Stimulated activated CD8-positive, alpha-beta memory T cell treated with anti-CD3 and anti-CD28 coated beads, Interleukin-12 subunit alpha, Interleukin-12 subunit beta, amount 100 ng/mL, for 4 hours (primary cell): ENCODE data around the gene IFNL1.
"Not testable (repeated sequence)": the region's sequence is repeated elsewhere in the genome, so short reads cannot be mapped to it uniquely, and the experiment has no call there.

Experiments used
- DNase-seq: peaks from one replicate; pipeline ENCODE4 v3.0.0-alpha.2; 2020; ENCODE audit warnings: low read depth

Gene IFNL1

GRCh38 chr19:39332738-39333137 lies 36.5 kb downstream of the IFNL1 start:
- not testable (repeated sequence) for DNase-seq

GRCh38 chr19:39333507-39333906 lies 37.3 kb downstream of the IFNL1 start:
- DNase-seq, result no peak

GRCh38 chr19:39334444-39334976 lies 38.3 kb downstream of the IFNL1 start:
- DNase-seq, result no peak

DNA sequence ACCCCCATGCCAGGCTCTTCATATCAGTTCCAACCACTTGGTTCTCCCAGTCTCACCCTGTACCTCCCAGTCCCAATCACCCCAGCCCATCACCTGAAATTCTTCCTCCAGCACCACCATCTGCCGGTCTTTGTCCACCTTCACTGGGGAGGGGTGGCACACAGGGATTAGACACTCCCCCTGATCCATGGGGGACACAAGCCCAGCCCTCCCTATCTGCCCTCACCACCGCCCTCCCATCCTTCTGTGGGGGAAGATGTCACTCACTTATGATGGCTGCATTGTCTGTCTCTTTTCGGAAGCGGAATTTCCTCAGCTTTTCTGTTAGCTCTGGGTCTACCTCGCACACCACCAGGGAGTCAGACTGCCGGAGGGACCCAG lies 39.0 kb downstream of the IFNL1 start:
- no peak for DNase-seq

DNA sequence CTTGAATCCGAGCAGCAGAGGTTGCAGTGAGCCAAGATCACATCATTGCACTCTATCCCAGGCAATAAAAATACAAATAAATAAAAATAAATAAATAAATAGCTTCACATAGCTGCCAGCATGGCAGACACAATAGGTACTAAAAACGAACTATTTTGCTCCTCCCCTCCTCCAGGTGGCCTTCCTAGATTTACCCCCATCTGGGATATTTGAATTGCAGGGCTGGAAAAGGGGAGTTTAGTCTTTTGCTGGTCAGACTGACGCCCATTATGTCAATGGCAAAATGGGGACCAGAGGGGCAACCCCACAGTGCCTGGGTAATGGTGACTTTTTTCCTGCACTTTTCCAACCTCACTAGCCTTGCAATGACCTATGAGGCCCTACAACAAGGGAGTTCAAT lies 40.3 kb downstream of the IFNL1 start:
- DNase-seq, result no peak

- DNase-seq, result no peak
Observed at GRCh38 chr19:39339674-39340073, 43.5 kb downstream of the IFNL1 start.

DNA sequence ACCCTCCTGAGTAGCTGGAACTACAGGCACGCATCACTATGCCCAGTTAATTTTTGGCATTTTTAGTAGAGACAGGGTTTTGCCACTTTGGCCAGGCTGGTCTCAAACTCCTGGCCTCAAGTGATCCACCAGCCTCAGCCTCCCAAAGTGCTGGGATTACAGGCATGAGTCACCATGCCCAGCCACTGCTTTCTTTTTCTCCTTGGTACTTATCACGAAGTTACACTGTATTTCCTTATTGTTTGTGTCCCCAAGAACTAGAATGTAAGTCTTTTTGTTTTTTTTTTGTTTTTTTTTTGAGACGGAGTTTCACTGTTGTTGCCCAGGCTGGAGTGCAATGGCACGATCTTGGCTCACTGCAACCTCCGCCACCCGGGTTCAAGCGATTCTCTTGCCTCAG lies 43.9 kb downstream of the IFNL1 start:
- DNase-seq, result not testable (repeated sequence)

GRCh38 chr19:39341129-39341718 lies 45.0 kb downstream of the IFNL1 start:
- DNase-seq, result no peak

DNA sequence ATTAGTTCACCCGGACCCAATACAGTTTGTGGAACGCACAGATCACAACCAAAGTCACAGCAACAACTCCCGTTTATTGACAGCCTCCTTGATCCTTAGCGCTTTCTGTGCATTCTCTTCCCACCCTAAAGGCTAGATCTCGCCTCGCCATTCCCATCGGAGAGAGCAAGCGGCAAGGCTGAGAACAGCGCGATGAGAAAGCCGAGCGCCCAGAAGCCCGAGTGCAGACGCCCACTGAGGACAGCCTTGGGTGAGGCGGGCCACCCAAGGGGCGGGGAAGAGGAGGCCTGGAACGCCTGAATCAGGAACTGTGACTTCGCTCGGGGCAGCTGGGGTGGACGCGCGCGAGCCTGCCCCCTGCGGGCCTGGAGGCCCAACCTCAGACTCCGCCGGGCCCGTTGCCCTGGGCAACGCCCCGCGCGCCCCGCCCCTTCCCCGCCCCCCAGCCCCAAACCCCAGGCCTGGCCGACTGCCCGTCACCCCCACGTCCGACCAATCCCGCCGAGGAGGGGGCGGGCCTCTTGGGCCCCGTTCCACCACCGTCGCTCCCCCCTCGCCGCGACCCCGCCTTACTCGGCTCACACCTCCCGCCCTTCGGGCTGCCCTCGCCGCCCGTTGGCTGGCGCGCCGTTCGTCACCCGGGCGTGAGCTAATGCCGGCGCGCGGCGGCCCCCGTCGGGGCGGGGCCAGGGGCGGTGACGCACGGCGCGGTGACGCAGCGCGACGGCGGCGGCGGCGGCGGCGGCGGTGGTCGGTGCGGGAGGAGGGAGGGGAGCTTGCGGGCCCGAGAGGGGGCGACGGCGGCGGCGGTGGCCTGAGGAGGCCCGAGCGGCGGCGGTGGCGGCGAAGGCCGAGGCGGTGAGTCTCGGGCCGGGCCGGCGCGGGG lies 45.8 kb downstream of the IFNL1 start, which contains the start of gene SAMD4B:
Gene SAMD4B, plus strand, starts transcription at position 703 of the 886 bp plus-strand sequence. CDS start 14,473 bp downstream, outside the sequence.
- DNase-seq, result peak; percentile 99

- no peak for DNase-seq
Observed at GRCh38 chr19:39342647-39343305, 46.6 kb downstream of the IFNL1 start.

GRCh38 chr19:39345956-39346355 lies 49.7 kb downstream of the IFNL1 start:
- no peak for DNase-seq

- no peak for DNase-seq
Observed at GRCh38 chr19:39347332-39348164, 51.3 kb downstream of the IFNL1 start.
